Lung (tissue), 12 donors: Measurements from ENCODE around the gene CLDN12. TPM values are rescaled to one million over a fixed set of nuclear protein-coding genes. Genes with fewer than 3 reads are reported as not detected.

ENCODE experiments used
- ATAC-seq: fragments of 200-7000 bp; cut with Tn5 transposase; one replicate; pipeline ENCODE4 v1.9.1; 2020; ENCODE audit warnings: moderate number of reproducible peaks; ENCODE audit not compliant: insufficient read depth, low FRiP score
- DNase-seq, 3 donors: peaks; one replicate each; pipeline ENCODE4 v3.0.0-alpha.2; 2013 to 2017
- H3K27ac ChIP-seq, 2 donors: one replicate each; pipeline ENCODE4 v1.5.1; 2013; ENCODE audit warnings: mild to moderate bottlenecking in 2 of 2, moderate library complexity in 2 of 2, control low read depth in 1 of 2, inconsistent platforms in 1 of 2, low read depth in 1 of 2, low read length in 1 of 2
- H3K27me3 ChIP-seq, 3 donors: one replicate each; pipeline ENCODE4 v1.5.1; 2013; ENCODE audit warnings: low read length in 2 of 3; ENCODE audit not compliant: control insufficient read depth in 3 of 3, insufficient read depth in 3 of 3
- H3K36me3 ChIP-seq, 4 donors: one replicate each; pipeline ENCODE4 v1.5.1; 2013; ENCODE audit warnings: low read length in 4 of 4, mild to moderate bottlenecking in 1 of 4, moderate library complexity in 1 of 4; ENCODE audit not compliant: control insufficient read depth in 4 of 4, insufficient read depth in 4 of 4
- H3K4me1 ChIP-seq, 5 donors: one replicate each; pipeline ENCODE4 v1.5.1; 2013; ENCODE audit warnings: low read length in 5 of 5, mild to moderate bottlenecking in 2 of 5, moderate library complexity in 1 of 5; ENCODE audit not compliant: control insufficient read depth in 5 of 5, insufficient read depth in 5 of 5
- H3K4me3 ChIP-seq: one replicate; pipeline ENCODE4 v1.5.1; 2013; ENCODE audit warnings: mild to moderate bottlenecking, control low read depth, moderate library complexity
- H3K9ac ChIP-seq, 2 donors: one replicate each; pipeline ENCODE4 v1.5.1; 2013; ENCODE audit warnings: low read length in 2 of 2, control low read depth in 1 of 2; ENCODE audit not compliant: insufficient read depth in 1 of 2
- H3K9me3 ChIP-seq, 4 donors: one replicate each; pipeline ENCODE4 v1.5.1; 2013; ENCODE audit warnings: low read length in 3 of 4, mild to moderate bottlenecking in 1 of 4, moderate library complexity in 1 of 4; ENCODE audit not compliant: control insufficient read depth in 4 of 4, insufficient read depth in 3 of 4
- WGBS, 2 donors: extraction: QIAGEN DNeasy Blood & Tissue Kit; methylation state at CpG; one replicate each; pipeline ENCODE4 v1.1.7; 2013; 5-methylcytosine and 5-hydroxymethylcytosine counted together
- polyA plus RNA-seq, 2 donors: library from polyadenylated mRNA; stranded (reverse); fragments of 200-250 nt; gene quantifications; one replicate each; pipeline ENCODE4 v1.2.1, GENCODE V29; 2013
- total RNA-seq, 2 donors: library from RNA; depleted of rRNA in 1 of 2; stranded (reverse); fragments of >200 nt in 1 of 2; gene quantifications; one replicate each; pipeline ENCODE4 v1.2.1, GENCODE V29; 2014 to 2021
- TF ChIP-seq, protein P1 (sequence below): IDR thresholded peaks from 2 replicates; pipeline ENCODE4 v1.5.1; 2012; ENCODE audit warnings: mild to moderate bottlenecking; ENCODE audit errors: control extremely low read depth, extremely low read depth
- donor health status: control.
- donor health status: control.
- donor health status: Bipolar disorder and iron deficiency.
- donor health status: healthy.
- donor health status: DM: yes; HTN: yes; CAD: no.

Gene CLDN12
- total and polyA plus RNA-seq, 4 donors, result 15.3 to 40.2 (median 30.0) TPM

DNA sequence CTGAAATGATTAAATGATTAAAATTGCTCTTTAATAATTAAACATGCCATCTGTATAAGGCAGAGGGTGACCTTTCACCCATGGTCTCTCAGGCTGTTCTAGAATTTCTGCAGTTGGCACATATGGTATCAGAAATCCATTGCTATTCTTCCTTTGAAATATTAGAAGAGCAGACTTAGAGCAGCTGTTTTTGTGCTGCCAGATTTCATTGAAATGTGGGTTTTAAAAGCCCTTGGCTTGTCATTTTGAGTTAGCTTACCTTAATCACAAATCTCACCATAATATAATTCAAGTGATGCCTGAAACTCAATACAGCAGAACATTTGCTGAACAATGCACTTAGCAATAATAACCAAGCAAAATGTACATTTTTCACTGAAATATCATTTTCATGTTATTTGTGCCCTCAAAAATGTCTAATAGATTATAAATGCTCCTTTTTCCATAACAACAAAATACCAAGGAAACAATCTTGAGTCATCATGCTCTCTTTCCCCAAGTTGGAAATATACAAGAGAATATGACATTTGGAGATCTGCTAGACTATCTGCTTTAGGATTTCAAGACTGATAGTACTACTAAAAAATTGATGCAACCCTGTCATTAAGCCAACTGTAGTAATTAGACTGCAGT is 50.1 kb downstream of the CLDN12 start:
- Histone ChIP-seq H3K4me1 (no peaks in the 10 kb centered on the region), H3K4me3 (no peak overlapping the region), H3K27ac (no peak overlapping the region), H3K9ac (no peak overlapping the region), H3K9me3 (no peaks in the 10 kb centered on the region), H3K36me3 (no peaks in the 10 kb centered on the region), H3K27me3 (no peaks in the 10 kb centered on the region)
- DNase-seq, result no peak
- no peak for ATAC-seq
- TF ChIP-seq, protein P1, sequence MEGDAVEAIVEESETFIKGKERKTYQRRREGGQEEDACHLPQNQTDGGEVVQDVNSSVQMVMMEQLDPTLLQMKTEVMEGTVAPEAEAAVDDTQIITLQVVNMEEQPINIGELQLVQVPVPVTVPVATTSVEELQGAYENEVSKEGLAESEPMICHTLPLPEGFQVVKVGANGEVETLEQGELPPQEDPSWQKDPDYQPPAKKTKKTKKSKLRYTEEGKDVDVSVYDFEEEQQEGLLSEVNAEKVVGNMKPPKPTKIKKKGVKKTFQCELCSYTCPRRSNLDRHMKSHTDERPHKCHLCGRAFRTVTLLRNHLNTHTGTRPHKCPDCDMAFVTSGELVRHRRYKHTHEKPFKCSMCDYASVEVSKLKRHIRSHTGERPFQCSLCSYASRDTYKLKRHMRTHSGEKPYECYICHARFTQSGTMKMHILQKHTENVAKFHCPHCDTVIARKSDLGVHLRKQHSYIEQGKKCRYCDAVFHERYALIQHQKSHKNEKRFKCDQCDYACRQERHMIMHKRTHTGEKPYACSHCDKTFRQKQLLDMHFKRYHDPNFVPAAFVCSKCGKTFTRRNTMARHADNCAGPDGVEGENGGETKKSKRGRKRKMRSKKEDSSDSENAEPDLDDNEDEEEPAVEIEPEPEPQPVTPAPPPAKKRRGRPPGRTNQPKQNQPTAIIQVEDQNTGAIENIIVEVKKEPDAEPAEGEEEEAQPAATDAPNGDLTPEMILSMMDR, result no peak

DNA sequence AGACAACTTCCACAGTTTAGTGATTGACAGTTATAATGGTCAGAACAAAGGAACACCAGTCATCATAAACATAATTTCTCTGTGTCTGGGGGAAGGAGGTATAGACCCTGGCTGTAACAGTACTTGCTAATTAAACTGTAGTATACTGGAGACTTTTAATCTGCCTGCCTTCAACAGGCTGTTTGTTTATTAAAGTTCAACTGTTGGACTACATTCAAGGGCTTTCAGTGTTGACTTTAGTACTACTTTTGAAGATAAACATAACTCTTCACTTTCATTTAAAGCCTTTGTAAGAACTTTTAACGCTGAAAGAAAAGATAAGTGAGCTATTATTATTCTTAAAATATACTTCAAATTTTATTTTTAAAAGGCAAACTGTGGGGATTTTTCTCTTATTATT is 50.7 kb downstream of the CLDN12 start:
- WGBS, 2 donors, result 35 to 77% methylated on average over 1 of the region's 1 CpG
- H3K9ac ChIP-seq, result no peak overlapping the region
- no peak overlapping the region for H3K27ac ChIP-seq
- TF ChIP-seq, protein P1, result no peak
- DNase-seq (peak in 2 of 3 donors; percentile 43 to 46), ATAC-seq (no peak)
- no peak overlapping the region for H3K4me3 ChIP-seq
- no peaks in the 10 kb centered on the region for H3K9me3 ChIP-seq
- no peaks in the 10 kb centered on the region for H3K4me1 ChIP-seq
- H3K27me3 ChIP-seq, result no peaks in the 10 kb centered on the region
- H3K36me3 ChIP-seq, result no peaks in the 10 kb centered on the region

DNA sequence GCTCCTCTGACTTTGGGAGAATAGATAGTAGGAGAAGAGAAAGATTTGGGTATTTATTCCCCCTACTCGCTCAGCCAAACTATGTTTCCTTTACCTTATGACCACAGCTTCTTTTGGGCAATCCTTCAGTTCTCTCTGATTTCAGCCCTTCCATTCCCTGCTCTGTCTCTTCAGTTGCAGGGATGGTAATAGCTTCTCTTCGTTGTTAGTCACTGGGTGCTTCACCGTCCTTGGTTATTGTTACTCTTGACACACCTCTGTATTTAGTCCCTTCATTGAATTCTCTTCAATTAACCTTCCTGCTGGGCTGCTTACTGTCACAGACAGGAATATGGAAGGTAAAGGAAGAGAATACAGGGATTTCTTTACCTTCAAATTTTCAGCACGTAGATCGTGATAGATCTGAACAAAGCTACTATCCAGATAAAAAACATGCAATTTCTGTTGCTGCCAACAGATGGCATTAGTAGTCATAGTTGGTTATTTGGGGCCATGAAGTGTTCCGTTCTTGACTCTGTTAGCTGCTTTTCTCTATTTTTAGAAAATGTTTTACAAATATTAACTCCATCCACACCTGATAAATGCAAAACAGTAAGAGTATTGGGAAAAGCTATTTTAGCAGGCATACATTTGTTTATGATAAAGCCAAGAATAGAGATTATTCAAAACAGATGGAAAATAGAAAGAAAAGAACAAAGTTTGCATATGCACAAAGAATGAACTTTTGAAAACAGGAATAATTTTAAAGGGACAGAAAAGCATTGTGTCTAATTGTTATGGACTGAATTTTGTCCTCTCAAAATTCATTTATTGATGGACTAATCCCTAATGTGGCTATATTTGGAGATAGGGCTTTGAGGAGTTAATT is 52.1 kb downstream of the CLDN12 start:
- H3K4me1 ChIP-seq, result no peaks in the 10 kb centered on the region
- H3K4me3 ChIP-seq, result no peak overlapping the region
- H3K9me3 ChIP-seq, result no peaks in the 10 kb centered on the region
- TF ChIP-seq, protein P1, result peak; percentile 42
- H3K36me3 ChIP-seq, result no peaks in the 10 kb centered on the region
- no peaks in the 10 kb centered on the region for H3K27me3 ChIP-seq
- H3K9ac ChIP-seq, result peak overlapping the region in 1 of 2 donors; percentile 15
- DNase-seq (peak in 2 of 3 donors; percentile 75 to 77), ATAC-seq (no peak)
- no peak overlapping the region for H3K27ac ChIP-seq
- WGBS, 2 donors, result 36 to 38% methylated on average over 6 of the region's 6 CpGs
